ENCODE data around the gene NCMAP. TPM values are rescaled to one million over a fixed set of nuclear protein-coding genes. Genes with fewer than 3 reads are reported as not detected.
"Not testable (repeated sequence)": the region's sequence is repeated elsewhere in the genome, so short reads cannot be mapped to it uniquely, and the experiment has no call there.

The NCMAP gene
- total RNA-seq, 1 experiment from 2014 or later, result not detected

DNA sequence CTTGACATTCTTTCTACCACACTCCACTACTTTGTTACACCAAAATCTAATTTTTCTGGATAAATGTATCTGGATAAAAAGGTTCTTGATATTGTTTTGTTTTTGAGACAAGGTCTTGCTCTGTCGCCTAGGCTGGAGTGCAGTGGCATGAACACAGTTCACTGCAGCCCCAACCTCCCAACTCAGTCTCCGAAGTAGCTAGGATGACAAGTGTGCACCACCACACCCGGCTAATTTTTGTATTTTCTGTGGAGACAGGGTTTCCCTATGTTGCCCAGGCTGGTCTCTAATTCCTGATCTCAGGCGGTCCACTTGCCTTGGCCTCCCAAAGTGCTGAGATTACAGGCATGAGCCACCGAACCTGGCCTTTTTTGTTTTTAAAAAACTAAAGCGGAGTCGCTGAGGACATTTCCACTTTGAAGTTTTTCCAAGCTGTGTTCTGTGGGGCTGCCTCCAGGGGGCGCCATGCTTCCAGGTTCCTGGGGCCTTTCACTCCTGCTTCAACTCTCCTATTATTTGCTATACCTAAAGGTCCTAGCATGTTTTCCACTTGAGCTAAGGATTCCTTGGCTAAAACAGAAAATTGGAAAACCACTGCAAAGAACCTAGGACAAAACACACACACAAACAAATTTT is 14.1 kb upstream of the NCMAP start:
- peak; percentile 27 for DNase-seq (ENCODE audit: low read depth)

DNA sequence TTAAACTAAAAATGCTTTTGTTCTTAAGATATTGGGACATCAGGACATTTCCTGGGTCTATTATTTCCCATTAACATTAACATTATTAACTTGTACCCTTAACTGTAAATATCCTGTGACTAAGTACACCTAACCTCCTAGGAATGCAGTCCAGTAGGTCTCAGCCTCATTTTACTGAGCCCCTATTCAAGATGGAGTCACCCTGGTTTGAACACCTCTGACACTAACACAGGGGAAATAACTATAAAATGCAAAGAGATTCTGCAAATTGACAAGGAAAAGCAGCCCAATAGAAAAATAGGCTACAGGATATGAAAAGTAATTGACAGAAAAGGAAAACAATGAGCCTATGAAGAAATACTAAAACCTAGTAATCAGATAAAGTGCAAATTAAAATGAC is 11.6 kb upstream of the NCMAP start:
- DNase-seq (ENCODE audit: low read depth), result no peak

DNA sequence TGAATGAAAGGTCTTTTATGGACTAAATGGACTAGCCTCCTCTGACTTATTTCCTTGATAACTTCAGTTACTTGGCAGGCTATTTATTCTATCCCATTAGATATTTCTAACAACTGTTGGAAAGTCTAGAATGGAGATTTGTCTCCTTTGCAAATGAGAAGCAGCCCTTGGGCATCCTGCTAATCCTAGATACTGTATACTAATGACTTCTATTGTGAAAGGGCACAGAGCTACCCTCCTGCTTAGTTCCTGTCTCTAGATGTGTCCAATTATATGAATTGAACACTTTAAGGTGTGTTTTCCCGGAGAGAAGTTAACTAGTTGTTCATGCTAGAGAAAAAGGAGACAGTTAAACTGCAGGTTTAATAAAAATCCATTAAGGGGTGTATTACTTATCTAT is 10.2 kb upstream of the NCMAP start:
- no peak for DNase-seq (ENCODE audit: low read depth)

DNA sequence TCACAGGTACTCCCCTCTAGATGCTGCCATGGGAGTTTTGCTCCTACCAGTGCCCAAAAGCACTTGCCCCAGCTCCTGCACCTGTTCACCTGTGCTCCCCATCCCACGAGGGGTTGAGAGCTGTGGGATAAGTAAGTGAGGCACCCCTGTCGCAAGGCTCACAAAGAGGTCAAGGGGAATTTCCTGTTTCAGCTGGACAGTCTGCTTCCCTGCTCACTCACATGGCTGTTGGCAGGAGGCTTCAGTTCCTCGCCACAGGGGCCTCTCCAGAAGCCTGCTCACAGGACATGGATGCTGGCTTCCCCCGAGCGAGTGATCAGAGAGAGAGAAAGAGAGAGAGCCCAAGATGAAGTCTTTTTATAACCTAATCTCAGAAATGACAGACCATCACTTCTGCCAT is 8.7 kb upstream of the NCMAP start:
- no peak for DNase-seq (ENCODE audit: low read depth)

DNA sequence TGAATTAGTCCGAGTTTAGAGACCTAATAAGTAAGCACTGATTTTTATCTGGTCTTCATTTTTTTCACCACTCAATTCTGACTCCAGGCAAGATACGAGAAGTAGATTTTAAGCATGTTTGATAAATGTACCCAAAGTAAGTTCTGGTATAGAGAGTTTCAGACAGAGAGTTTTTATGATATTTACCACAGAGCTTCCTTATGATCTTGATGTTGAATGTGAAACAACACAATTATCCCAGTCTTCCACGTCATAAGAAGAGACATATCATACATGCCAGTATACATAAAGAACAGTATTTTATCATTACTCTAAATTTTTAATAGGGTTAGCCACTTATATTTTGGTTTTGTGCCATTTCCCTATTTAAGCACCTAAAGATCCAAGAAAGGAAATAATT is 7.8 kb upstream of the NCMAP start:
- no peak for DNase-seq (ENCODE audit: low read depth)

DNA sequence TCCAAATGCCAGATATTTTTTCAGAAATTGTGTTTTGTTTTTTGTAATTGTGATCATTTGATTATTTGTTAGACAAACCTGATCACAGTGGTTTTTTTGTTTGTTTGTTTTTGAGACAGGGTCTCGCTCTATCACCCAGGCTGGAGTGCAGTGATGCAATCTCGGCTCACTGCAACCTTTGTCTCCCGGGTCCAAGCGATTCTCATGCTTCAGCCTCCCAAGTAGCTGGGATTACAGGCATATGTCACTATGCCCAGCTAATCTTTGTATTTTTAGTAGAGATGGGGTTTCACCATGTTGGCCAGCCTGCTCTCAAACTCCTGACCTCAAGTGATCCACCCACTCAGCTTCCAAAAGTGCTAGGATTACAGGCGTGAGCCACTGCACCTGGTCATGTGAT is 6.7 kb upstream of the NCMAP start:
- DNase-seq (ENCODE audit: low read depth), result not testable (repeated sequence)

DNA sequence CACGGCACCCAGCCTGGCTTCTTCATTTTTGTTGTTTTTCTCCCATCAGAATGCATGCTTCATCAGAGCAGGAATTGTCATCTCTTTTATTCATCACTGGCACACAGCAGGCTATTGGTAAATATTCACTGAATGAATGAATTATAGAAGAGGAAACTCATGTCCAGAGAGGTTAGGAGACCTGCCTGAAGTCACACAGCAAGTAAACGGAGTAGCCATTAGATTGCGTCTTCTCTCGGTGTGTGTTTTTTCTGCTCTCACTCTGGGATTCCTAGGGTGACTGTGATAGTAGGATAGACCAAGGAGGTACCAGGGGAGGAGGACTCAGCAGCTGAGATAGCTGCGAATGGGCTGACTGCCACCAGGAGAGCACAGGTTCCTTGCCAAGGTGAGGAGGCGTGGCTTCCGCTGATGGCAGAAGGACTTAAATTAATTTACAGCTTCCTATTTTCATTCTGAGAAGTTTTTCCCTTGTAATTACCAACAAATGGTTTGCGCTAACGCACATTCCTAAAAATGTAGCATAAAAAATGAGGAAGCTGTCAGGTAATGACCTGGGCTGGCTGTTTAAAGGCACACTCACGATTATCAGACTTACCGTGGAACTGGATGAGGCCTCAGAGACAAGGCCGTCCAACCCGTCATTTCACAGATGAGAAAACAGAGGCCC is 4.5 kb upstream of the NCMAP start:
- no peak for DNase-seq (ENCODE audit: low read depth)

DNA sequence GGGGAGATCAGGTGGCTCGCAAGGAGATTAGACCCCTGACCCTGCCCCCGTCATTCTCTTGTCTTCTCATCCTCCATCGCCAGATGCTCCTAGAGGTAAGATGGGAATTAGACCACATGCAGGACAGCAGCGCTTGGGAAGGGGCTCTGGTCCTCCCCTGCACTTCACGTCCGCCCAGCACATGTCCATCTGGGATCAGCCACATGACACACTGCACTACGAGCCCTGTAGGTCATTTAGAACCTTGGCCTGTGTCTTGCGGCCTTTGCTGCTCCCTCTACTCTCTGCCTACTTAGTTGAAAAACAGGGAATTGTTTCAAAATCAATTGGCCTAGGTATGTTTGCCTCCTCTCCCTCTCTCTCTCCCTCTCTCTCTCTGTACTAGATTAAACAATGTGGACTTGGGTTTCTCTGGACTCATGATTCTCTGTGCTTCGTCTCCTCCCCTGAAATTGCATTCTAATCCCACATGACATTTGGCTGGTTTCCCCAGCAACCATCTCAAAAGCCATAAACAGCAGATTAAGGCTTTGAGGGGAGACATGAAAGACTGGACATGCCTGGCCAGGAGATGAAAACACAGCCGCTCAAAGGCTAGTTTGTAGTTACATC is 3.8 kb upstream of the NCMAP start:
- DNase-seq (ENCODE audit: low read depth), result no peak

DNA sequence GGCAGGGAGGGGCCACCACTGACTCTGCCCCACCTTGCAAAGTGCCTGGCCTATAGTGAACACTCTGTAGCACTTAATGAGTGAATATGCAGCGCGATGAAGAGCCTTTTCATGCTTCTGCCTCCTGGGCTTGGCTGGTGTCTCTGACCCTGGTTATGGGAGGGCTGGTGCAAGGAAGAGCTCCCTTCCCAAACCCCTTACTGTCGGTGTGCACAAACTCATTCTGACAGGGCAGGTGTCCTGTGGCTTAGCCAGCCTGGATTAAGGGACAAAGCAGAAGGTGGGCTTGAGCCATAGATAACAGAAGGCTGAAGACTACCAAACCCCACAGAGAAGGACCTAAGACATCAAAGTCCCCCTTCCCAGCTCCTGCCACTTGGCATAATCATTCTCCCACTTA is 2.0 kb upstream of the NCMAP start:
- DNase-seq (ENCODE audit: low read depth), result no peak

DNA sequence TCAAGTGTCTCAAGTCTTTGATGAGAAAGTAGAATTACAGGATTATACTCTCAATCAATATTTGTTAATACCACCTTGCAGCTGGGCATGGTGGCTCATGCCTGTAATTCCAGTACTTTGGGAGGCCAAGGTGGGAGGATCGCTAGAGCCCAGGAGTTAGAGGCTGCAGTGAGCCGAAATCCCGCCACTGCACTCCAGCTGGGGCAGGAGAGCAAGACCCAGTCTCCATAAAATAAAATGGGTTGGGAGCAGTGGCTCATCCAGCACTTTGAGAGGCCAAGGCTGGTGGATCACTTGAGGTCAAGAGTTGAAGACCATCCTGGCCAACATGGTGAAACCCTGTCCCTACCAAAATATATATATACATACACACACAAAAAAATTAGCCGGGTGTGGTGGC is 1.2 kb upstream of the NCMAP start:
- no peak for DNase-seq (ENCODE audit: low read depth)

DNA sequence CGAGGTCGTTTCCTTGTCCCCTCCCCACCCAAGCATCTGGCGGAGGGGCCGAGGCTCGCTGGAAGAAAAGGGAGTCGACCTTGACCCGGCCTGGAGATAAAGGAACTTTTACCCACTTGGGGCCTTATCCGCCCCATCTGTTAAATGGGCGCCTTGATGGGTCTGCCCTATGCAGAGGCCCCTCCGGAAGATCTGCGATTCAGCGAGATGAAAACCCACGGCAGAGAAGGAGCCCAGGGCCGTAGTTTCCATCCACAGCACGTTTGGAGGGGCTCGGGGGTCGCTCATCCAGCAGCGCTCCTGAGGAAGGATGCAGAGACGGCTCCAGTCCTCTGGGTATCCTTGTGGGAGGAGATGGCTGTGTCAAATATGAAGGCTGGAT is 518 bp downstream of the NCMAP start:
- no peak for DNase-seq (ENCODE audit: low read depth)

DNA sequence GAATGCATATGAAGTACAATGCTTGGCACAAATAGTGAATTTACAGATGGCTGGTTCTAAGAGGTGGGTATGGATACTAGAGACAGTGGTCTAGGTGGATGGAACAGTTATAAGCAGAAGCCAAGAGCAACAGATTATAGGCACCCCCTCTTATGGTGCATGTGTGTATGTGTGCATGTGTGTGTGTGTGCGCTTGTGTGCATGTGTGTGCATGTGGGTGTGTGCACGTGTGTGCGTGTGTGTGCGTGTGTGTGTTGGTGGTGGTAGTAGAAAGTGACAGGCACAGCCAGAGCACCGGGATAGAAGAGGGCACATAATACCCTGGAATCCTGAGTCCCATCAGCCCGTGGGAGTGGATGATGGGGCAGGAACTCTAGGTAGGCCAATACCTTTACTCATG is 1.3 kb downstream of the NCMAP start:
- no peak for DNase-seq (ENCODE audit: low read depth)

DNA sequence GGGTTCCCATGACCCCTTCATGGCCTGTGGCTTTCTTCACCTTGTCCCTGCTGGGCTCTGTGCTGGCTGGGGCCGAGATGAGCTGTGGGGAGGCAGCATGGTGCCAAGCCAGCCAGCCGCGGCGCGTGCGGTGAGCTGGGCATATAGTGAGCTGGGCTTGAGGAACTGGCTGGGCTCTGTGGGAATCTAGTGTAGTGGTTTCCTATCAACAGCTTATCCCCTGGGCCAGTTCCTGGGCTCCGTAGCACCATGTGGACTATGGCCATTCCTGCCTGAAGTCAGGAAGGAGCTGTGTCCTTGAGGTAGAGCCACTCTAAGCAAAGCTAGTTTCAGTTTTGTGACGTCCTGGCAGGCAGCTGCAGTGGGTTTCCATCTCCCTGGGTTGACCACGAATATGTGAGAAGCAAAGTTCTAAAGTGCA is 1.8 kb downstream of the NCMAP start:
- DNase-seq (ENCODE audit: low read depth), result no peak

DNA sequence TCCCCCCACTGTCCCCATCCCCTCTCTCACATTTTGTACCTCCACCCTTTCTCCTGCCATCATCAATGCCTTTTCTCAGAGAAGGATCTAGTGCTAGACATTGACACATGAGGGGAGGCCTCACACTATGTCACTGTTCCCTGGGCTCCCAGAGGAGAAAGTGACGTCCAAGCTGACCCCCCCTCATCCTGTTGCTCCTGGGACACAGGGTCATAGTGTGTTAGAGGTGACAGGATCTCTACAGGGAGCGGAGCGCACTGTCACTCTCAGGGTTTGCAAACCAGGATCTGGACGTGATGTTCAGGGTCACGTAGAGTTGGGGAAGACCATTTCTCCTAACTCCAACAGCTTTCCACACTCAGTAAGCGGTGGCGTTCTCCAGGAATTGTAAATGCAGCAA is 2.6 kb downstream of the NCMAP start:
- DNase-seq (ENCODE audit: low read depth), result no peak

DNA sequence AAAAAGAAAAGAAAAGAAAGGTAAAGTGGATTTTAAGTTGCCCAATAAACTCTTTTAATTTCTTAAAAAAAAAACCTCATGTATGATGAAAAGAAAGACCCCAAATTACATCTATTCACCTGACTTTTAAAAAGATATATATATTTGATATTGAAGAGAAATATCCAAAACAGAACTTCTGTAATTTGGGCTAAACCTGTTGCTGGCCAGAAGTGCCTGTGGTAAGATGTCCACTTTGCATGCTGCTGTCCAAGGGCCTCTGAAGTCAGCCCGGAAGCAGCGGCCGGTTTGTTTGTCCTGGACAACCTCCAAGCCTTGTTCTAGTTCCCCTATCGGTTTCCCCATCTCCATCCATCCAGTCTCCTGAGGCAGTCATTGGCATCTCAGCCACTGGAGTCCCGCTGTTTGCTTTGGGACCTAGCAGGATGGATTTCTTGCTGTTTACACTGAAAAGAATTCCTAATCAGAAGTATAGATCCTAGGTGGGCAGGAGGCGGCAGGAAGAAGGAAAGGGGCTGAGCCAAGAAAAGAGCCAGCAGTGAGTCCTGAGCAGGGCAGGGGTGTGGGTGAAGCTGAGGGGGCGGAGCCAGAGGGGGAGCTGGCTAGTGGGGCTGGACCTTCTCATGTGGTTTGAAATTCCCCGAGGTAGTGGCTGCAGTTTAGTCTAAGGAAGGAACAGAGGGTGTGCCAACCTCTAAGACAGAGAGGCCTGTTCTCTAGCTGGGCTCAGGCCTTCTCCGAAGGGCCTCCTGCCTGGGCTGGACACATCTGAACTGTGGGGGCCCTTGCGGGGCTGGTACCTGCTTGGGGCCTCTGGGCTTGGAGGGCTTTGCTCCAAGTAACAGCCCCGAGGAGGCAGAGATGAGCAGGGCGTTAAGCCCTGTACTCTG is 3.3 kb downstream of the NCMAP start:
- DNase-seq (ENCODE audit: low read depth), result peak; percentile 75

DNA sequence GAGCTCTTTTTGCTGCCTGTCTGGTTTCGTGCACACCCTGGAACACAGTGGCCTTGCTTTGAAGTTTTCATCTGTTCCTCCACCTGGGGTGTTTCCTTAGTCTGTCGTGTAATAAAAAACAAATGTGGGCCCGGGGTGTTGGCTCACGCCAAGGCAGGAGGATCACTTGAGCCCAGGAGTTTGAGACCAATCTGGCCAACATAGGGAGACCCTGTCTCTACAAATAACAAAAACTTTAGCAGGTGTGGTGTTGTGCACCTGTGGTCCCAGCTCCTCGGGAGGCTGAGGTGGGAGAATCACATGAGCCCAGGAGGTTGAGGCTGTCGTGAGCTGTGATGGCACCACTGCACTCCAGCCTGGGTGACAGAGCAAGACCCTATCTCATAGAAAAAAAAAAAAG is 4.5 kb downstream of the NCMAP start:
- no peak for DNase-seq (ENCODE audit: low read depth)

DNA sequence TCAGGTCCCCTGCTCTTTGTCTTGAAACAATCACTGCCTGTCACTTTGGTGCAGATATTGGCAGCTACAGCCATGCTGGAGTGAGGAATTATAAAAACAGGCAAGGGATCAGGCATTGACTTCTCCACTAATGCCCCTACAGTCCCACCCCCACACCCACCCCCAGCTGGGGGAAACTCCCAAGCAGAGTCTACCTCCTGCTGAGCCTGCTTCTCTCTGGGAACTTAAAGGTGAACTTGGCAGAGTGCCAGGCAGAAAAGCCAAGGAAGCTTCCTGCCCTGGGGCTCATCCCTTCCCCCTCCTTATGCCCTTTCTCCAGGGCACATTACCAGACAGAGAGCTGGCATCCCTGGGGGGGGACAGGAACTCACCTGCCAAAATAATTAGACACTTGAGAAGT is 6.7 kb downstream of the NCMAP start:
- peak; percentile 77 for DNase-seq (ENCODE audit: low read depth)

DNA sequence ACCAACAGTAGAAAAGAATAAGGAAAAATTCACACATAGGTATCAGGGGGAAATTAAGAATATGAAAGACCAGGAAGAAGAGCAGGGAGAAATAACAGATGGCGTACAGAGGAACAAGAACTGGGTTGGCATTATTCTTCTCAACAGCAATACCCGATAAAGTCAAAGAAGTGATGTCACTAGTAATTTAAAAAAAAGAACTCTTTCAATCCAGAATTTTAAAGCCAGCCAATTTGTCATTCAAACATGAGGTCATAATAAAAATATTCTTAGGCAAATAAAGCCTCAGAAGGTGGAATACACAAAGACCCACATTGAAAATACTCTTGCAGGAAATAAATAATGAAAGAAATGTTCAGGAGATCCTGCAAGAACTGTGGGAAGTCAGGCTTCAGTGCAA is 8.8 kb downstream of the NCMAP start:
- DNase-seq (ENCODE audit: low read depth), result no peak

DNA sequence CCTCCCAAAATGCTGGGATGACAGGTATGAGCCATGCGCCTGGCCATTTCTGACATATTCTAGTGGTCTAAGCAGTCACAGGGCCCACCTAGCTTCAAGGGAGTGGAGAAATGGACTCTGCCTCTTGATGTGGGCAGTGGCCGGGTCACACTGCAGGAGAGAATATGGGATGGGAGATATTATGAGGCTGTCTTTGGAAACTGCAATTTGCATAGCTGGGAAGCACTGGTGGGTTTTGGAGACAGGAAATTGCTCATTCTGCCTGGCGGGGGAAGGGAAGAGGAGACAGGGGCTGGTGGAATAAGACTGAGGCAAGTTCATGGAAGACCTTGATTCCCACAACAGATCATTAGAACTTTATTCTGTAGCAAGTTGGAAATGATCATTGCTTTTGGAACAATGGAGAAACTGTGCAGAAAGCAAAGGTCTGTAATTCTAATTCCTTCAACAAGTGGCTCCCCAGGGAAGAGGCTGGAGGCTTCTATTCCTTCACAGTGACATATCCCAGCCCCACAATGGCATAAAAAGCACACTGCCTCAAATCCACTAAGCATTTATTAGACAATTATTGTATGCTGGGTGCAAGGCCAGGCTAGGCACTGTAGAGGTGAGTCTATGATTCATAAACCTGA is 10.5 kb downstream of the NCMAP start:
- DNase-seq (ENCODE audit: low read depth), result peak; percentile 73

DNA sequence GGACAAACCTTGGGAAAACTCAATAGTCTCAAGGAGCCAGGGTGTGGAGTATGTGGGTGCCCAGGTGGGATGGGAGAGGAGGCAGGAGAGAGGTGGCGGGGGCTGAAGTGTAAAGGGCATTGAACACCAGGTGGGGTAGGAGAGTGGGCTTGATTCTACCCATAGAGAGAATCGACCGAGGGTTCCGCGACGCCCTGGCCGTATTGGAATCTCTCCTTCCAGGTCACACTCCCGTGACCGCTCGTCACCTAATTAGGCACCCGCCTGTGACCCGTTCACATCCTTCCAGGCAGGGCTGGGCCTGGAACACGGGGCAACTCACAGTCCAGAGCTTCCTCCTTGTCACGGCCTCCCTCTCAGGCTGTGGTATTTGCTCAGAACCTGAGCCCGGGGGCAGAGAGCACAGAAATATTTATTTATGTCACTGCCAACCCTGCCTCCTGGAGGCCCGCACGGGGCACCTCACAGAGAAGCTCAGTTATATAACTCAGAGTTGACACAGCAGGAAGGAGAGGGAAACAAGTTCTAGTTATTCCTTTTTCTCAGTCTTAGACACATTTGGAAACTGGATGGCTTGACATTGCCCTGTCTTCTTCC is 12.0 kb downstream of the NCMAP start:
- peak; percentile 58 for DNase-seq (ENCODE audit: low read depth)

DNA sequence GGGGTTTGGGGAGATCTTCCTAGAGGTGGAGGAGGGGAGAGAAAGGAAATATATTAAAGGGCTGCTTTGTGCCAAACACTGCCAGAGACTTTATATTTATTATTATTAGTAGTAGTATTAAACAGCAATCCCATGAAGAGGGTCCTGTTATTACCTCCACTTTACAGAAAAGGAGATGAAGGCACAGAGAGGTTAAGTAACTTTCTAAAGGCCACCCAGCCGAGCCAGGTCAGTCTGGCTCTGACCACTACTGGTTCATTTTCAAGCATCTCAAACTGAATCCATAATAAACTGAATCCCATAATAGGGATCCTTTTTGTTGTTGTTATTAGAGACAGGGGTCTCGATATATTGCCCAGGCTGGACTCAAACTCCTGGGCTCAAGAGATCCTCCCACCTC is 12.6 kb downstream of the NCMAP start:
- DNase-seq (ENCODE audit: low read depth), result no peak
